Measurements from ENCODE around the gene SLC16A2.
"Not testable (repeated sequence)": the region's sequence is repeated elsewhere in the genome, so short reads cannot be mapped to it uniquely, and the experiment has no call there.

Gene SLC16A2

DNA sequence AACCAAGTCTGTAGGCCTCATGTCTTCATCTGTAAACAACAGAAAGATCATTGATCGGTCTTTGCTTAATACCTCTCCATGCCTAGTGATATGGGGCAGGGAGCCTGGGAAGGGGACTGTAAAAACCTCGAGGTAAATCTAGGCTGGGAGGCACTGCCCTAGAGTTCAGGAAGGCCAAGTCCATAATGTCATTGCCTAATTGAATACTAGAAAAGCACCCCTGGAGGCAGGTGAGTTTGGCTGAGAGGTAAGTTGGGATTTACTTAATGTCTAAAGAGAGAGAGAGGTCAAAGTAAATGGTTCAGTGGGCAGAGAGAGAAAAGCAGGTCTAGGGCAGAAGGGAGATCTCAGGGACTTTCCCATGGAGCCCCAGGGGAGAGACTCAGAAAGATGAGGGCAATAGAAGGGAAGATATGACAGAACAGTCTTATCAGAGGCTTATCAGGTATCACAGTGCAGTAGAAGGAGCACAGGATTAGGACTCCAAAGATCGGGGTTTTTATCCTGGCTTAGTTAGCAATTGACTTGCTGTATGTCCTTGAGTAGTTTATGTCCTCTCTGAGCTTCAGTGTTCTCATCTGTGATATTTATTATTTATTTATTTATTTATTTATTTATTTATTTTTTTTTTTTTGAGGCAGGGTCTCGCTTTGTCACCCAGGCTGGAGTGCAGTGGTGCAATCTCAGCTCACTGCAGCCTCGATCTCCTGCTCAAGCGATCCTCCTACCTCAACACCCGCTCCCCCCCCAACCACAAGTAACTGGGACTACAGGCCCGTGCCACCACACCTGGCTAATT, 85.2 kb downstream of the SLC16A2 start:
- no peak for DNase-seq (ENCODE audit: low spot score)

DNA sequence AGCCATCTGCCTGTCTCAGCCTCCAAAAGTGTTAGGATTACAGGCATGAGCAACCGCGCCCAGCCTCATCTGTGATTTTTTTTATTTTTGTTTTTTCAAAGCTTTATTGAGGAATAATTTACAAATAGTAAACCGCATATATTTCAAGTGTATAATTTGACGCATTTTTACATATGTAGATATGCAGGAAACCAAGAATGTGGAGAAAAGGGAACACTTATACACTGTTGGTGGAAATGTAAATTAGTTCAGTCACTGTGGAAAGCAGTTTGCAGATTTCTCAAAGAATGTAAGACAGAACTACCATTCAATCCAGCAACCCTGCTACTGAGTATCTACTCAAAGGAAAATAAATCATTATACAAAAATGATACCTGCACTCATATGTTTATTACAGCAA, 85.9 kb downstream of the SLC16A2 start:
- DNase-seq (ENCODE audit: low spot score), result no peak

DNA sequence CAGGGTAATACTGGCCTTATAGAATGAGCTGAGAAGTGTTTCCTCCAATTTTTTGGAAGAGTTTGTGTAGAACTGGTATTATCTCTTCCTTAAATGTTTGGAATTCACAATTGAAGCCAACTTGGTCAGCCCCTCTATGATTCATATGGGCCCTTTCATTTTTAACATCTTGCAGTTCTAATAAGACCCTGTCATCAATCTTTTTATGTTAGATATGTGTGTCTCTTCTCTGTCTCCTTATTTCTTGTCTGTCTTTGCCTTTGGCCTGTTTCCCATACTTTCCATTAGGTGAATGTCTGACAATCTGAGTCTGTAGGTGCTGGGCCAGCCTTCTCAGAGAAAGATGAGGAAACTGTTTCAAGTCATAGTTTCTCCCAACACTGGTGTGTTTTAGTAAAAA, 88.7 kb downstream of the SLC16A2 start:
- DNase-seq (ENCODE audit: low spot score), result no peak

DNA sequence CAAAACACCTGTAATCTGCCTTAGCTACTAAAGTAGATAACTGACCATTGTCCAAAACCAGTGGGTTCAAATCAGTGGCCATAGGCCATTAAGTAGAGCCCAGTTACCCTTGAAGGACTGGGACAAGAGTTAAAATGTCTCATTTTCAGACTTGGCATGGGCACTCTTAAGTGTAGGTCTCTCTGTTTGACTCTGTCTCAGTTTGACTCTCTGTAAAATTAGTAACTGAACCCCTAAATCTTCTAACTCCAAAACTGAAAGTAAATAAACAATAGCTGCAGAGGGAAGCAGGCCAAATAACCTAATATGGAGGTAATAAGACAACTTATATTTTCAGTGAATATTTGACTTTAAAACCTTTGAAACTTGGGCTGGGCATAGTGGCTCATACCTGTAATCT, 89.1 kb downstream of the SLC16A2 start:
- DNase-seq (ENCODE audit: low spot score), result no peak

DNA sequence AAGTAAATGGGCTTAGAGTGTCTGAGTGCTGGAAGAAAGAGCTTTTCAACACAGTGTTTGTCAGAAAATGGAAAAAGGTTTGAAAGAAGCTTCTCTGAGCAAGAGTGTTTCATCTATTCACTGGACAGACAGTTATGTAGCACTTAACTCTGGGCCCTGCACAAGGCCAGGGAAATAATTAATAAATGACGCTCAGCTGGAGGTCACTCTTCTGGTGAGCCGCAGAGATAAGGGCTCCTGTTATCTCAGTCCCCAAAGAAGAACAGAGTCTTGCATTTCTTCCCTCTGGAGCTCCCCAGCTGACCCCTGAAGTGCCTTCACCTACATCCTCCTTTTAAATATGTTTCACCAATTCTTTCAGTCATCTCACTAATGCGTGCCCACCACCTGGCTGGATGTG, 90.4 kb downstream of the SLC16A2 start:
- no peak for DNase-seq (ENCODE audit: low spot score)

DNA sequence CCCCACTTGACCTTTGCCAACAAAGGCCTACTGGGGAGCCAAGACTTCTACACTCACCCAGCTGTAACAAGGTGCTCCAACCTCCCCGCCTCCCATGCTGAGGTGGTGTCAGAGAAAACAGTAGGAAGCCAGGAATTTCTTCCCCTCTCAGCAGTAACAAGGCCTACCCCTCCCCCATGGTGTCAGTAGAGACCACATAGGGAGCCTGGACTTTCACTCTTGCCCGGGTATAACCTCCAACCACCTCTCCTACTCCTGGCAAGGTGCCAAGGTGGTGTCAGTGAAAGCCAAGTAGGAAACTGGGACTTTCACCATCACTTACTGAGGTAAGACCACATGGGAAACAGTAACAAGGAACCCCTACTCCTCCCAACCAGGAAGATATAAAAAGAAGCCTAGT, 93.1 kb downstream of the SLC16A2 start:
- no peak for DNase-seq (ENCODE audit: low spot score)

DNA sequence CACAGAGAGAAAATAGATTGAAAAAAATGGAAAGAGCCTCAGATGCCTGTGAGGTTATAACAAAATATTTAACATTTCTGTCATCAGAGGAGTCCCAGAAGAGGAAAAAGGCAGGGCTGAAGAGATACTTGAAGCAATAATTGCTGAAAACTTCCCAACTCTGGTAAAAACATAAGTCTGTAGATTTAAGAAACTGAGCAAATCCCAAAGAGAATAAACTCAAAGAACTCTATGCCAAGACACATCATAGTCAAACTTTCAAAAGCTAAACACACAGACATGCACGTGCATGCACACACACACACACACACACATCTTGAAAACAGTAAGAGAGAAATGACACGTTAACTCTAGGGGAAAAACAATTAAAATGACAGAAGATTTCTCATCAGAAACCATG, 94.1 kb downstream of the SLC16A2 start:
- DNase-seq (ENCODE audit: low spot score), result no peak

DNA sequence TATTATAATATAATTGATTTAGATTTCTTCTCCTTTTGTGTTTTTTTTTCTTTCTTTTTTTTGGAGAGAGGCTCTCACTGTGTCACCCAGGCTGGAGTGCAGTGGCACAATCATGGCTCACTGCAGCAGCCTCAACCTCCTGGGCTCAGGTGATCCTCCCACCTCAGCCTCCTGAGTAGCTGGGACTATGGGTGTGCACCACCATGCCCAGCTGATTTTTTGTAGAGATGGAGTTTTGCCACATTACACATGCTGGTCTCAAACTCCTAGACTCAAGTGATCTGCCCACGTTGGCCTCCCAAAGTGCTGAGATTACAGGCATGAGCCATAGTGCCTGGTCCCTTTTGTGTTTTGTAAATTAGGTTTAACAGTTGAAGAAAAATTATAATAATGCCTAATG, 94.7 kb downstream of the SLC16A2 start:
- not testable (repeated sequence) for DNase-seq (ENCODE audit: low spot score)

DNA sequence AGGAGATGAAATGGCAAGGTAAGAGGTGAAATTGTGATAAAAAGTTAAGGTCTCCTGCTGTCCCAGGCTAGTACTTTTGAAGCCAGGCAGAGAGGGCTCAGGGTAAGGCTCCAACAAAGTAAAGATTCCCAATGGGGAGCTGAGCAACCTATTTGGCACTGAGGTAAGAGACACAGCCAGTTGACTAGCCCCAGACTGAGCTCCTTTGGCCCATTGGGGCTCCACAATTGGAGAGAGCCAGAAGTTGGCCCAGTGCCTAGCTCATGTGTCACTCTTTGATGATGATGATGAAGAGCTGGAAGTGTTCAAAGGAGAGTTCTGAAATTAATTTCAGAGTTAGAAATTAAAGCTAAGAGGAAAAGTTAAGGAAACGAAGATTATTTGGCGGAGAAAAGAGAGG, 98.6 kb downstream of the SLC16A2 start:
- no peak for DNase-seq (ENCODE audit: low spot score)

DNA sequence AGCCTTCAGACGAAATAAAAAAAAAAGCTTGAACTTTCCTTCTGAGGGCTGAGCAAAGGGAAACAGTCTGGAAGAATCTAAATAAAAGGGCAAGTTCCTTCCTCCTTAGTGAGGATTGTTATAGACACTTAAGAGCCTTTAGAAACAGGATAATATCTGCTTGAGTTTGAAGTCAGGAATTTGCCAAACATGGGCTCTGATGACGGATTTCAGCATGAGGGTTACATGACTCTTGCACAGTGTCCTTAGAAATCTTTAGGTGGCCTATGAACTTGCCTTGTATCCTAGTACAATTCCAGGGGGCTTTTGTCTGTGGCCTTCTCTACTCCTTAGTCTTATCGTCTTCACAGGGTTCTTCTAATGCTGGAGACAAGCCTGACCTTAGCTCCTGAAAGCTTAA, 99.0 kb downstream of the SLC16A2 start:
- no peak for DNase-seq (ENCODE audit: low spot score)

DNA sequence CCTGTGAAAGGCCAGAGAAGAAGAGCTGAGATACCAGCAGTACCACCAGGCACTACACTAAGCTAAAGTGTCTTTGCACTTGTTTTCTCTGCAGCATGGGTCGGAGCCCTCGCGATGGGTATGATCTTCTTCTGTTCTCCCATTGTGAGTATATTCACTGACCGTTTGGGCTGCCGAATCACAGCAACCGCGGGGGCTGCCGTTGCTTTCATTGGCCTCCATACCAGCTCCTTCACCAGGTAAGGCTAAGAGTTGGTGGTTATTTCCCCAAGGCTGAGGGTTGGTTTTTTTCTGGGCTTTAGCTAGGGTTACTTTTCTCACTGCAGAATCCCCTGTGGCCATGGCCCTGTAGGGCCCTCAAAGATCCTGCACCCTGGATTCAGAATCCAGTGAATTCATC, 99.6 kb downstream of the SLC16A2 start:
- DNase-seq (ENCODE audit: low spot score), result no peak

DNA sequence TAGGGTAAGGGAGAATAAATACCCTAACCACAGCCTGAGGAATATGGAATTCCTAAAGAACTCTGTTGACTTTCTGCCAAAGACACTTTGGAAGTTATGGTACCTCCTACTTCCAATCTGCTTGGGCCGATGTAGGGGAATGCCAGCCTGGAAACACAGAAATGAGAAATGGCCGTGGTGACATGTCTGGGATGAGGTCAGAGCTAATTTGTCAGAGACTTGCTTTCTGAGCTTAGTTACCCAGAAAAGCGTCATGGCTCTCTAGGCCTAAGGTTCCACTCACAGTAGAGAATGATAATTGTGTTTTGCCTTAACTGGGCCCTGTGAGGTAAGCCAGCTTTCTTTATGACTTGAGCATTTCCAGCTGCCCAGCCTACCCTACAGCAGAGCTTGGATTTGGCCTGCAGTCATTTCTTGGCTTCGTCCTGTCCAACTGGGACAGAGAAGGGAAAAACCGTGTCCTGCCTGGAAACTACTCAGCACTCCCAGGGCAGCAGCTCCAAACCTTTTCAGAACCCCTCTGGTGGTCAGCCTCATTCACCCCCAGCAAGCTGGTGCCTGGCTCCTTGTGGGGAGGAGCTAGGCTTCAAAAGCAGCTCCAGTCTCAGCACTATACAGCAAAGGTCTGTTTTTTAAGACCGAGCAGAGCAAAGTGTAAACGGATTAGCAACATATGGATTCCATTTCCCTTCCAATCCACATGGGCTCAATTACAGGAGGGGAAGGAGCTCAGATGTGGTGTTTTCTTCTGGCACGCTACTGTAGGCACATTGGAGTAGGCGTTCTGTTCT, 100.9 kb downstream of the SLC16A2 start:
- DNase-seq (ENCODE audit: low spot score), result no peak

DNA sequence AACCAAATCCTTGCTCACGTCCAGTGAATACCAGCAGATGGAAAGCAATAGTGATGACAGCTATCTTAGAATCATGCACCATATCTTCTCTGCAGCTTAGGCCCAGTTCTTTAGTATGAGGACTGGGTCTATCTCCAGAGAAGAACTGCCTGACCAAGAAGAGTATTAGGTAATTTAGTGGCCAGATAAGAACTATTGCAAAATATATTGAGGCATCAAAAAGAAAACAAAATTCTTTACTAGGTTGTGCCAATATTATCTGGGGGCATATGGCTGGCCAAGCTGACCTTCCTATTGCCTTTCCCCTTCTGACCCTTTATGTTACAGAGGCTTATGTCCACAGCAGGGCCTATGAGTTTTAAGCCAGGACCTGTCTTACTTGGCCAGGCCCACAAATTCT, 101.9 kb downstream of the SLC16A2 start:
- DNase-seq (ENCODE audit: low spot score), result no peak

DNA sequence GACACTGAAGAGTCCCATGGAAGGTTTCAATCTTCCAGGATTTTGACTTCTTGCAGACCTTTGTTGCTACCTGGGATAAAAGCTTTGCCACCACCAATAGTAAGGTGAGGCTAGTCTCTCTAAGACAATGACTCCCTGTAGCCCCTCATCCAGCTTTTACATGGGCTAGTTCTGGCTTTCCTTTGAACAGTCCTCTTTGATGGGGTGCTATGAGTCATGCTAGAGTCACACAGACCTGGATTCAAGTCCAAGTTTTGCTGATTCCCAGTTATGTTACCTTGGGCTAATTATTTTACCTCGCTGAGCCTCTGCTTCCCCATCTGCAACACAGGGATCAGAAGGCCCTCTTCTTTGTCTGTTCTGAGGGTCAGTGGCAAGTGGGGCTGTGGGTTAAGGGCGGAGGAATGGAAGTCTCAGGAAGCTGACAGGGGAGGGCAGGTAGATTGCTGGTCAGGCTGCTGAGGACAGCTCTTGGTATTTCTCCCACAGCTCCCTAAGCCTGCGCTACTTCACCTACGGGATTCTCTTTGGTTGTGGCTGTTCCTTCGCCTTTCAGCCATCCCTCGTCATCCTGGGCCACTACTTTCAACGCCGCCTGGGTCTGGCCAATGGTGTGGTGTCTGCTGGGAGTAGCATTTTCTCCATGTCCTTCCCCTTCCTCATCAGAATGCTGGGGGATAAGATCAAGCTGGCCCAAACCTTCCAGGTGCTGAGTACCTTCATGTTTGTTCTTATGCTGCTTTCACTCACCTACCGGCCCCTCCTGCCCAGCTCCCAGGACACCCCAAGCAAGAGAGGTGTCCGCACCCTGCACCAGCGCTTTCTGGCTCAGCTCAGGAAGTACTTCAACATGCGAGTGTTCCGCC, 102.8 kb downstream of the SLC16A2 start:
- DNase-seq (ENCODE audit: low spot score), result no peak

DNA sequence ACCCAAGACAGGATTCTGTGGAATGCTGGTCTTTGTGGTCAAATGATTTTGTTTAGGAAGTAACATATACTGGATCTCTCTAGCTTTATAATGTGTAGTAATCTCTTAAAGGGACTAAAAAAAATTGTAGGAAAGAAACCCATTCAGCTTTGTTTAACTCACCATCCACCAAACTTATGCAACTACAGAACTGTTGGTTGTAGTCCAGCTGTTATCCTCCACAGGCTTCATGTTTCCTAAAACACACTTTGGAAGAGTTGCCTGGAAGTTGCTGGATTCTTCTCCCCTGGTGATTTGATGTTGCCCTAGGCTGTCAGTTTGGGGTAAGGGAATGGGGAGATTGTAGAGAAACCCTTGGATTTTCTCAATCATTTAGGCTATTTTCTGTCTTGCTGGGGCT, 103.8 kb downstream of the SLC16A2 start:
- no peak for DNase-seq (ENCODE audit: low spot score)

DNA sequence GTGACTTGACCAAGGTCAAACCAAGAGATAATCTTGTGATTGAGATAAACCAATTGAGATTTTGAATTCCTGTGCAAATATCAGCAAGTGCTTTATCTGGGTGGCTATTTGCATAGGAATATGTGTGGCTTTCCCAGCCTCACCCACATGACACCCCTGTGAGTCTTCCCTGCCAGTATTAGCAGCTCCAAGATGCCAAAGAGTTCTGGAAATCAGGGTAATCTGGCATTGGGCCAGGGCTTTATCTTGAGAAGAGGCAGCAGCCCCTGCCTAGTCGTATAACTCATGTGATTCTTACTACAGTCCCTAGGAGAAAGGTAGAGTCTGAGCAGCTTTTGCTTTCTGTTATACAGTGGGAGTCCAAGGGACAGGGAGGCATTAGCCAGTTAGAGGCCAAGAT, 105.5 kb downstream of the SLC16A2 start:
- no peak for DNase-seq (ENCODE audit: low spot score)

DNA sequence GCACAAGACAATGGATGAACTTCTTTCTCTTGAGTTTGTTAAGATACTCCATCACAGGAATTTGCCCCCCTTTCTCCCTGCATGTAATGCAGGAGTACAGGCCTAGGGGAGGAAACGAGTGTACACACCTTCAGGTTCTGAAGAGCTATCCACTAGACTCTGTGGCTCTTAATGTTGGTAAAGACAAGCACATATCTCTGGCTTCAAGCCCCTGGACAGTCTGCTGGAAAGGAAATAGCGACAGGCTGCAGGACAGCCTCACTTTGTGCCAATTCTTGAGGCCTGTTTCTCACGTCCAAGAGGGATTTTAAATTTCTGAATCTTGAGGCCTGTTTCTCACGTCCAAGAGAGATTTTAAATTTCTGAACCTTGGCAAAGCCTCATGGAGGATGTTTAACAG, 106.1 kb downstream of the SLC16A2 start:
- no peak for DNase-seq (ENCODE audit: low spot score)

DNA sequence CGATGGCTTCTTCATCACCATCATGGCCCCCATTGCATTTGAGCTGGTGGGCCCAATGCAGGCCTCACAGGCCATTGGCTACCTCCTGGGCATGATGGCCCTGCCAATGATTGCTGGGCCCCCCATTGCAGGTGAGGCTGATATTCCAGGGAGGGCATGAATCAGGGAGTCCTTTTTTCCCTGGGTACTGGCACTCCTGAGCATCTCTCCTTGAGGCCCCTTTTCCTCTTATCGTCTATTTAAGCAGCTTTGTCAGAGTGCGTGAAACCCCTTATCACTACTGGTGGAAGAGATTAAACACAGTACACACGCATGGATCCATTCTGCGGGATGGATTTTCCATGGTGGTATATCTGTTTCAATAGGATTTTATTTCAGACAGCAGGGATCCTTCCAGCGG, 108.0 kb downstream of the SLC16A2 start:
- DNase-seq (ENCODE audit: low spot score), result no peak

DNA sequence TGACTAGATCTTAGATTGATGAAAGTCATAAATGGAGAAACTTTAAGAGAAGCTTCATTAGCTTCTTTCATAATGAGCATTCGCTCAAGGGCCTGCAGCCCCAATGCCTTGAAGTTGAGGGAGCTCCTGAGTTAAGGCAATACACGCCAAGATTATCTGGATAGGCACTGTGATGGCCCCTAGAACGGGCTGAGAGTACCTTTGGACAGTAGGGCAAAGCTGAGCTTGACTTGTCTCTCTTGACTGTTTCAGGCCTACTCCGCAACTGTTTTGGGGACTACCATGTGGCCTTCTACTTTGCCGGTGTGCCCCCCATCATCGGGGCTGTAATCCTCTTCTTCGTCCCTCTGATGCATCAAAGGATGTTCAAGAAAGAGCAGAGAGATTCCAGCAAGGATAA, 109.8 kb downstream of the SLC16A2 start:
- no peak for DNase-seq (ENCODE audit: low spot score)

DNA sequence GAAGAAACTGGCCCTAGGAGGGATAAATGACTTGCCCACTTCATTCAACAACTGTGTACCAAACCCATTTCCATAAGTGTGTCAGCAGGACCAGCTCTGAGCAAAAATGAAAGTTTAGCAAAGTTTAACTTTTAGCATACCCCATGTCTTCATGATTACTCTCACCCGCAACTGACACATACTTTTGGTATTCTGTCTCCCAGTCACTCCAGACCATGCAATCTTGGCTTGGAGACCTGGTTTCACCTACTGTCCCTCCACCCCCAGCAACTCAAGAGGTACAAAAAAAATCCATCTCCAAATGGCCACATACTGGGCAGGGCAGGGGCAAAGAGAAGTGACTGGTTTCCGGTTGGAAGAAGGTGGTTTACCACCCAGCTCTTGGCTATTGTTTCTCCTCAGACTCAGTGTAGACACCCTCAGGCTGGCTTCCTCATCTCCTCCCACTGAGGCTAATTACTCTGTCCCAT, 113.3 kb downstream of the SLC16A2 start:
- DNase-seq (ENCODE audit: low spot score), result no peak

DNA sequence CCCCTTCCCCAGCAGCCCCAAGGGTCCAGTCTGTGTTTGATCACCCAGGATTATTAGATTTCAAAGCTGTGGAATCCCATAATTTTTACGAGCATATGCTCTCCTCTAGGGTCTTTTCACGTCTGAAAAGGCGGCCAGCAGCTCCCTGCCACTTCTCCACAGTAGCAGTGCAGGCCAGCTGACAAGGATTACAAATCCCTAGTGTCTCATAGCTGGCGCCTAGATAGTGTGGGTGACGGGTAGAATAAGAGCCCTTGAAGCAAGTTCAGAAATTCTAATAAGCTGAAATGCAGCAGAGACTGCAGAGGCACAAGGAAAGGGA, 113.8 kb downstream of the SLC16A2 start:
- no peak for DNase-seq (ENCODE audit: low spot score)

DNA sequence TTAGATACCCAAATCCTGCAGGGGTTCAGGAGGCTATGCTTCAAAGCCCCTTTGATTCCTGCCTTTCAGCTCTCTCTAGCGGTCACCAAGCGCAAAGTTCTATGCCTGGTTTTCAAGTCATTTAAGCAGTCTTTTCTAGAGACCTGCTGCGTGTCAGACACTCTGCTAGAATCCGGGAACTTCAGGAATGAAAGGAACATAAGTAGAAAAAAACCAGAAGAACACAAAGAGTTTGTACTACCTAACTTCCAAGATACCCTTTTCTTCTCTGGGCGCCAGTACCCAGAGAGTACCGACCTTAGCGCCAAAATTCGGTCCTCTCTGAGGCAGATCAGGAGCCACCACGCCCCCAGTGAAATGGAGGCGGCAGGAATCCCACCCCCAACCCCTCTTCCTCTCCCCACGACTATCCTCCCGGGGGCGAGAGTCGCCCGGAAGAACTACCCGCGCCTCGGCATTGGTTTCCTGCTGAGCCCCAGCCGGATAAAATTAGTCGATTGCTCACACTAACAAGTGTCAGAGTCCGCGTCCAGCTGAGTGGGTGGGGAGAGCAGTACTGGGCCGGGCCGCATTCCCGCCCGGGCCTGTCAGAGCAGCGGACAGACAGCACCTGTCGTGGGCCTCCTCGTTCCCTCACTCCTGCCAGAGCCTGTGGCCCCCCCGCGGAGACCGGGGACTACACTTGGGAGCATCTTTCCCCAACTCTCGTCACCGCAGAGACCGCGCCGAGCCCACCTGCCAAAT, 114.3 kb downstream of the SLC16A2 start:
- DNase-seq (ENCODE audit: low spot score), result no peak
